Measurements from ENCODE around the gene NRF1.

GRCh38 chr7:129754406-129754805 lies 142.9 kb downstream of the NRF1 start:
- TF ChIP-seq CTCF (IDR thresholded peaks at IDR 0.05) (no peak), POLR2A (IDR thresholded peaks at IDR 0.05) (no peak)

Measured in adrenal gland (tissue), 5 donors.